Measurements from ENCODE around the gene DAND5.
"Not testable (repeated sequence)": the region's sequence is repeated elsewhere in the genome, so short reads cannot be mapped to it uniquely, and the experiment has no call there.

DAND5 gene

GRCh38 chr19:12946092-12946721 is 23.2 kb upstream of the DAND5 start:
- DNase-seq: peak; percentile 38

- no peak for DNase-seq
Observed at GRCh38 chr19:12946731-12947496, 22.5 kb upstream of the DAND5 start.

GRCh38 chr19:12947702-12948611 is 21.4 kb upstream of the DAND5 start:
- DNase-seq: no peak

DNA sequence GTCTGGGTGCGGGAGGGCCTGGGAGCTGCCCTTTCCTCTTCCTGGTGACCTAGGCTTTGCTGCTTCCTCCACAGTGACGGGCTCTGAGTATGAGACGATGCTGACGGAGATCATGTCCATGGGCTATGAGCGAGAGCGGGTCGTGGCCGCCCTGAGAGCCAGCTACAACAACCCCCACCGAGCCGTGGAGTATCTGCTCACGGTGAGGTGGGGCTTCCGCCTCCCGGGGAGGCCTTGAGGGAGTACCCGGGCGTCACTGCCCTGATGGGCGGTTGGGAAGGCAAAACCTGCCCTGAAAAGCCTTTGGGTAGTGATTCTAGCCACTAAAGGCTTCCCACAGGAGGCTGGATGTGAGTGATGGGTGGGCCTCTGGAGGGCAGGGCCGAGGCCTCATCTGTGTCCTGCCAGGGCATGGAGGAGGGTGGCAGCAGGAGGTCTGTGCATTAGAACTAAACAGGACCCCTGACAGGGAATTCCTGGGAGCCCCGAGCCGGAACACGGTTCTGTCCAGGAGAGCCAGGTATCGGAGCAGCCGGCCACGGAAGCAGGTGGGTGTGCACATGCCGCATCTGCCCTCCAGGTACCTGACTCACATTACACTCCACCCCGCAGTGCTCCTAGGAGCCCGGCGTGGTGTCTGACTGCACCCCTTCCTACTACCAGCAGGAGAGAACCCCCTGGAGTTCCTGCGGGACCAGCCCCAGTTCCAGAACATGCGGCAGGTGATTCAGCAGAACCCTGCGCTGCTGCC is 20.6 kb upstream of the DAND5 start:
- DNase-seq: no peak

DNA sequence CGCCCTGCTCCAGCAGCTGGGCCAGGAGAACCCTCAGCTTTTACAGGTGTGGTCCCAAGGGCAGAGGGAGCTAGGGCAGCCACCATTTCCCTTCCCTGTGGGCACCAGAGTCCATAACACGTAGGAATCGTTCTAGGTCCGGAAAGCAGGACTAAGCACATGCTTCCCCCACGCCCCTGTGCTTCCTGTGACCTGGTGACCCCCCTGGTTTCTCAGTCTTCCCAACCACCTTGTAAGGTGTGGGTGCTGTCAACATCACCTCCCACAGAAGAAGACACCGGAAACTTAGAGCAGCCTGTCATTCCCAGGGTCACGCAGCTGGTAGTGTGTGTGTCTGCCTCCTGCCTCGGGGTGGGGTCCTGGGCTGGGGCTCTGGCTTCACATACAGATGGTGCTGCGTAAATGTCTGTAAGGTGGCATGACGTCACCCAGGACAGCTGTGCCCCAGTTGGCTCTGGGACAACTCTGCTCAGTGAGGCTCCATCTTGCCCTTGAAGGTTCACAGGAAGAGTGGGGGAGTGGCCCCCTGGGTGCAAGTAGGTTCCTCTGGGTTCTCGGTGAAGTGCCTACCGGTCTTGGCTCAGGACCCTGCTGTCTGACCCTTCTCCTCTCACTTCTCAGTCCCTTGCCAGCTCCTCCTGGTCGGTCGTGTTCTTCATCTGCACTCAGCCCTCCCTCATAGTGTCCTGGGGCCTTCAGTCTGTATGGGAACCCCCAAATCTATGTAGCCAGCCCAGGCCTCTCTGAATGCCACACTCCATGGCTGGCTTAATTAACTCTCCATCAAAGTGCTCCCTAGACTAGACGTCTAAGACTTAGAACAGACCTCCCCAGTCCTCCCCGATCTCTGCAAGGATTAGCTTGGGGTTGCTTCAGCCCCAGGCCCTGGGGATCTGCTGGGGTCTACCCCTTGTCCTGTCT is 19.8 kb upstream of the DAND5 start:
- no peak for DNase-seq

- not testable (repeated sequence) for DNase-seq
Observed at GRCh38 chr19:12952050-12952449, 17.3 kb upstream of the DAND5 start.

DNA sequence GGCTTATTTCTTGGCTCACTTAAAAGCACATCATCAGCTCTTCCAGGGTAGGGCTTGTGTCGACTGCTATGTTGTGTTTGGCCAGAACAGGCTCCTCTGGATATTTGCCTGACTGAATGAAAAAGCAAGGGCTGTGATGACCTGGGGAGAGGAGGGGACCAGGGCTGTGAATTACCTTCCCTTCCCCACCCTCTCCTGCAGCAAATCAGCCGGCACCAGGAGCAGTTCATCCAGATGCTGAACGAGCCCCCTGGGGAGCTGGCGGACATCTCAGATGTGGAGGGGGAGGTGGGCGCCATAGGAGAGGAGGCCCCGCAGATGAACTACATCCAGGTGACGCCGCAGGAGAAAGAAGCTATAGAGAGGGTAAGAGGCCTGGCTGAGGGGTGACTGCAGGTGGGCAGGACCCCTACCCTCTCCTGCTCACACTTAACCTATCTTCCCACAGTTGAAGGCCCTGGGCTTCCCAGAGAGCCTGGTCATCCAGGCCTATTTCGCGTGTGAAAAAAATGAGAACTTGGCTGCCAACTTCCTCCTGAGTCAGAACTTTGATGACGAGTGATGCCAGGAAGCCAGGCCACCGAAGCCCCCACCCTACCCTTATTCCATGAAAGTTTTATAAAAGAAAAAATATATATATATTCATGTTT is 16.8 kb upstream of the DAND5 start:
- peak; percentile 73 for DNase-seq

- DNase-seq: peak; percentile 75
Observed at GRCh38 chr19:12953138-12953798, 16.1 kb upstream of the DAND5 start.

DNA sequence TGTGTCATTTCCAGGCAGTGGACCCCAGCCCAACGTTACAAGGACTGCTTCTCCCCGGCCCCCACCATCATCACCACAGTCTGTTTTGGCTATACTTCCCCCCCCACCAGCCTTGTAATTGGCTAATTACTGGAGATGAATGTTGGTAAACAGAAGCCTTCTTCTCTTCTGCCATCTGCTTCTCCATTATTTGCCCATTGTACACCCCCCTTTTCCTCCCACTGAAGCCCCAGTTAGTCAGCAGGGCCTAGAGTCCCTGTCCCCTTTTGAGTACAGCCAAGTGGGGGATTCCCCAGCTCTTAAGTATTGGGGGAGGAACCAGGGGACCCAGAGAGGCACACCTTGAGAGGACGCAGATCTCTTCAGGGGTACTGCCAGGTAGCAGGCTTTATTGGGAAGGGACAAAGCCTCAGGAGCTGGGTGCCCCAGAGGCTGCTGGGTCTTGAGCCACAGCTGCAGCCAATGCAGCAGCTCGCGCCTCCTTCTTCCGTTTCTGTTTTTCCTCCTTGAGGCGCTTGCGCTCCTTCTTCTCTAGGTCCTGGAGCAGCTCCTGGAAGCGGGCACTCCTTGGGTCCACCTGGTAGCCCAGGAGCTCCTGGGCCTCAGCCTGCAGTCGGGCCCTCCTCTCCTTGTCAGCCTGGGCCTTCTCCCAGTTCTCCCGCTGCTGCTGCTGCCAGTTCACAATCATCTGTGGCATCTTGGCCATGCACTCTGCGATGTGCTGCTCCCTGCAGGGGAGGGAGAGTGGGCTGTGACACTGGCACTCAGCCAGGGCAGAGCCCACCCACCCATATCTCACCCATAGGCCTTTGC is 15.4 kb upstream of the DAND5 start:
- peak; percentile 48 for DNase-seq

- DNase-seq: no peak
Observed at GRCh38 chr19:12954612-12954962, 14.8 kb upstream of the DAND5 start.

GRCh38 chr19:12955575-12955974 is 13.8 kb upstream of the DAND5 start:
- not testable (repeated sequence) for DNase-seq

- DNase-seq: no peak
Observed at GRCh38 chr19:12955996-12956395, 13.4 kb upstream of the DAND5 start.

DNA sequence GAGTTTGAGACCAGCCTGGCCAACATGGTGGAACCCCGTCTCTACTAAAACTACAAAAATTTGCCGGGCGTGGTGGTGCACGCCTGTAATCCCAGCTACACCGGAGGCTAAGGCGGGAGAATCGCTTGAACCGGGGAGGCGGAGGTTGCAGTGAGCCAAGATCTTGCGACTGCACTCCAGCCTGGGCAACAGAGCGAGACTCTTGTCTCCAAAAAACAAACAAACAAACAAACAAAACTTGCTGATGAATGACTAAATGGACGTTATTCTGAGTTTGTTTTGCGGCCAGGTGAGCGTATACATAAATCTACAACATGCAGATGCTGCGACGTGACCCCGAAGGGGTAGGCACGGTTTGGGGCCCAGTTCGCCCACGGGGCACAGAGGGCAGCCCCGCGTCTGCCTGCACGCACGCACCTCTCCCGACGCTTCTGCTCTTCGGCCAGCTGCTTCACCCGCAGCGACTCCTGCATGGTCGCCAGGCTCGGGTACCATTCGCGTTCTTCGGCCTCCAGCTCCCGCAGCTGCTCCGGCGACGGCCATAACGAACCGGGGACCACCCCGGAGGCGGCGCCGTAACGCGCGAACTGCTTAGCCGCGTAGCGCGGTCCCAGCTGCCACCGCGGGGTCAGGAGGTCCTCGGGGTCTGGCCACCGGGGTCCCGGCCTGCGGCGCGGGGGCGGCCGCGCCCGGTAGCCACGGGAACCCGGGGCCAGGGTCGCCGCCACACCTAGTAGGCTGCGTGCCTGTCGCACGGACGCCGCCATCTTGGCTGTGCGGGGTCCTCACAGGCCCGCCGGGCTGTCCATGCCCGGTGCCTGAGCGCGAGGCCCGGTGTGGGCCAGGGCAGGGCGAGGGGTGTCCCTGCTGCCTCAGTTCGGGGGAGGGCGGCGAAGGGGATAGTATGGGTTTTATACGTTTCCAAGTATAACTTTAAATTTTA is 12.7 kb upstream of the DAND5 start, which contains the start of gene GADD45GIP1:
TSS of gene GADD45GIP1 (minus strand) at position 778 of the 943 bp plus-strand sequence. CDS start at position 767, 11 bp downstream.
- peak; percentile 69 for DNase-seq

DNA sequence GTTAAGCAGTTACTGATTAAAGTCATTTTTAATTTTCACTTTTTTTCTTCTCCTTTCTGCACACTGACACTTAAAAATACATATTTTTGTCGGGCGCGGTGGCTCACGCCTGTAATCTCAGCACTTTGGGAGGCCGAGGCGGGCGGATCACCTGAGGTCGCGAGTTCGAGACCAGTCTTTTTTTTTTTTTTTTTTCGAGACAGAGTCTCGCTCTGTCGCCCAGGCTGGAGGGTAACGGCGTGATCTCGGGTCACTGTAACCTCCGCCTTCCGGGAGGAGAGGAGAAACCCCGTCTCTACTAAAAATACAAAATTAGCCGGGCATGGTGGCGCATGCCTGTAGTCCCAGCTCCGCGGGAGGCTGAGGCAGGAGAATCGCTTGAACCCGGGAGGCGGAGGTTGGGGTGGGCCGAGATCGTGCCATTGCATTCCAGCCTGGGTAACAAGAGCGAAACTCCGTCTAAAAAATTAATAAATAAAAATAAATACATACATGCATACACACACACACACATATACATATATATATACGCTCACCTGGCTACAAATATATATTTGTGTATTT is 11.9 kb upstream of the DAND5 start:
- not testable (repeated sequence) for DNase-seq

GRCh38 chr19:12959481-12959880 is 9.9 kb upstream of the DAND5 start:
- DNase-seq: no peak

GRCh38 chr19:12965017-12965811 is 4.2 kb upstream of the DAND5 start:
- peak; percentile 83 for DNase-seq

- no peak for DNase-seq
Observed at GRCh38 chr19:12965812-12966135, 3.6 kb upstream of the DAND5 start.

Measured in NCI-H1092 treated with DMSO at 0.1 percent for 48 hours (cell line).